KBM-7 (cell line): ENCODE results near the gene IL1RAP.

Experiments used
- DNase-seq: peaks from one replicate; pipeline ENCODE4 v3.0.0-alpha.2; 2015
- in situ Hi-C: fragments of 300-500 bp; cut with MboI; formaldehyde crosslinking; loops from 2 replicates; pipeline ENCODE4 v1.14.3; 2020; ENCODE audit warnings: low sequenced_read_pairs, low pct_unique_long_range_greater_than_20kb, mixed read lengths

IL1RAP gene

GRCh38 chr3:190686011-190686410, 172.1 kb downstream of the IL1RAP start:
- in situ Hi-C loops, result no loop called here
- no peak for DNase-seq

DNA sequence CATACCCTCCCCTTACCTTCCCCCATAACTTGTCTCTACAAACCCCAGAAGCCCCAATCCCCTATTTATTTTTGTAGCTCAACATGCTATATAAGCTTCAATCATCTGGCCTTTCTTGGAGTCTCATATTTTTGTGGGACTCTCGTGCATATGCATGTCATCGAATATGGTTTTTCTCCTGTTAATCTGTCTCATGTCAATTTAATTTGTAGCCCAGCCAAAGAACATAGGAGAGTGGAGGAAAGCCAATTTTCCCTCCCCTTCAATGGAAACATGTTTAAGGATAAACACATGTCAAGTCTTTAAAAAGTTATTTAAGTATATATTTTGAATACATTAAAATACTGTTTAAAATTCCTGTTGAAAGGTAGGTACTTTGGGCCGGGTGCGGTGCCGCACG, 176.4 kb downstream of the IL1RAP start:
- DNase-seq, result no peak
- in situ Hi-C loops, result no loop called here

DNA sequence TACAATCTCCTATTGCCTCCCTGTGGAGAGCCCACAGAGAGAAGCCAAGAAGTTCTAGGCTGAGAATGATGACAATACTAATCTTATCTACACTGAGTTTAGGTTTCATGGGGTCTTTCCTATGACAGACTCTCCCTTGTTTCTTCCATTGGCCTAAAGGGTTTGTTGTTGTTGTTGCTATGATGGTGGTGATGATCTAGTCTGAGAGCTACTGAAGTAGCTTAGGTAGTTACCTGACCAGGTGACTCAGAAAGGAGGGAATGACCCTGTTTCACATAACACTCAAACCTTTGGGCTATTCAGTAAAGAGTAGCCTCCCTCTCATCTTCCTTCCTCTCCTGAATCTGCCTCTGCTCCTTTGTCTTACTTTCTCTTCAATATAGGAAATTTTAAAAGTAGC, 178.4 kb downstream of the IL1RAP start:
- in situ Hi-C loops, result no loop called here
- no peak for DNase-seq

GRCh38 chr3:190694335-190695001, 180.6 kb downstream of the IL1RAP start:
- in situ Hi-C loops, result no loop called here
- DNase-seq, result no peak

- in situ Hi-C loops, result no loop called here
- DNase-seq, result no peak
These were observed 181.3 kb downstream of the IL1RAP start for GRCh38 chr3:190695225-190695624.

DNA sequence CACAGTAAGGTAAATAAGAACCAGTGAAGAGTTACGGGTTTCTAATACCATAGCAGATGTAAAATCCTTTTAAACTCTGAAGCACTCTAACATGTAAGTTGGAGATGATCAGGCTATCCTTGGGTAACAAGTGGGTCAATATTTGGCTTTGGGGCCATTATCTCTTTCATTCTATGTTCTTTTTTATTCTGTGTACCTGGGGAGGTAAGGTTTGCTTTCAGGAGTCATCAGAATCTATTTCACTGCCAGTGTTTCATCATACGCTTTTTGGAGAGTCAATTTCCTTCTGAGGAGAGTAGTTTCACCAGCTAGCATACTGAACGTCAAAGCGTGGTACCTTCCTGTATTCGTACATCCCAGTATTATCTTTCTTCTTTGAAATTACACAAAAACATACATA, 182.1 kb downstream of the IL1RAP start:
- DNase-seq, result no peak
- in situ Hi-C loops, result no loop called here

- in situ Hi-C loops, result no loop called here
- peak; percentile 72 for DNase-seq
These were observed 183.1 kb downstream of the IL1RAP start for GRCh38 chr3:190696777-190697501.

- DNase-seq, result no peak
- in situ Hi-C loops, result no loop called here
These were observed 183.6 kb downstream of the IL1RAP start for GRCh38 chr3:190697502-190697830.

GRCh38 chr3:190697901-190698300, 184.0 kb downstream of the IL1RAP start:
- no peak for DNase-seq
- in situ Hi-C loops, result no loop called here

GRCh38 chr3:190699776-190700175, 185.9 kb downstream of the IL1RAP start:
- in situ Hi-C loops, result no loop called here
- peak; percentile 77 for DNase-seq

DNA sequence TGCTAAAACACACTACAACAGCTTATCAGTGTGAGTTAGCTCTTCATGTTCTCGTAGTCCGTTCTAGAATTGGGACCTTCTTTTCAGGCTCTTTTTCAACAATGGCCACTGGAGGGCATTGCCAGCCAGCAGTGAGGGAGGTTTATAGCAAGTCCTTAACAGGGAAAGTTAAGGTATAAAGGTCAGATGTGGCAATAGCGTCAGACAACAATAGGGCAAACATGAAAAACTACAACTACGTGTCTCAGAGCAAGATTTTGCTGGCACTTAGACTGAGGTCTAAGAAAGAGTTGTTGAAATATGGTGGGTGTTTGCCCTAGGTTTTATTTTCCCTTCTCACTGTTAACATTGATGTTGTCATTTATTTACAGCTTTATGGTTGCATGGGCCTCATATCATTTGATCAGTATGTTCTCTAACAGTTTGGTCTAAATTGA, 187.2 kb downstream of the IL1RAP start:
- DNase-seq, result peak; percentile 78
- in situ Hi-C loops, result no loop called here

- DNase-seq, result no peak
- in situ Hi-C loops, result no loop called here
These were observed 192.7 kb downstream of the IL1RAP start for GRCh38 chr3:190706582-190706981.
